Gastrocnemius medialis (tissue), 4 donors: ENCODE data around the gene ADARB2. TPM values are rescaled to one million over a fixed set of nuclear protein-coding genes. Genes with fewer than 3 reads are reported as not detected.

Source experiments
- ATAC-seq, 2 donors: fragments of 150-250 bp; one replicate each; pipeline ENCODE4 v1.9.1; 2016
- DNase-seq, 2 donors: peaks; one replicate each; pipeline ENCODE4 v3.0.0-alpha.2; 2019
- H3K27ac ChIP-seq, 4 donors: fragments of 200-600 bp; sonication (generic); 1 replicate in 1 of 4; 2 replicates in 3 of 4; pipeline ENCODE4 v1.5.1; 2016 to 2018; ENCODE audit warnings: mild to moderate bottlenecking in 2 of 4, moderate library complexity in 1 of 4
- H3K27me3 ChIP-seq, 3 donors: fragments of 200-600 bp; sonication (generic) in 2 of 3; 1 replicate in 1 of 3; 2 replicates in 2 of 3; pipeline versions ENCODE4 v1.5.1 to v1.6.0; 2016 to 2019; ENCODE audit warnings: mild to moderate bottlenecking in 1 of 3, moderate library complexity in 1 of 3
- H3K36me3 ChIP-seq, 2 donors: fragments of 200-600 bp; sonication (generic) in 1 of 2; one replicate each; pipeline ENCODE4 v1.5.1; 2017 to 2018
- H3K4me1 ChIP-seq, 2 donors: fragments of 200-600 bp; sonication (generic) in 1 of 2; one replicate each; pipeline ENCODE4 v1.5.1; 2016 to 2017; ENCODE audit warnings: mild to moderate bottlenecking in 2 of 2
- H3K4me3 ChIP-seq, 4 donors: fragments of 200-600 bp; sonication (generic) in 3 of 4; 1 replicate in 1 of 4; 2 replicates in 3 of 4; pipeline ENCODE4 v1.5.1; 2016 to 2019; ENCODE audit warnings: mild to moderate bottlenecking in 2 of 4
- H3K9me3 ChIP-seq, 3 donors: fragments of 200-600 bp; sonication (generic) in 2 of 3; 1 replicate in 1 of 3; 2 replicates in 2 of 3; pipeline ENCODE4 v1.5.1; 2016 to 2019
- CTCF ChIP-seq, 5 experiments: fragments of 450-650 bp in 3 of 5; fragments of 200-600 bp in 2 of 5; sonication (generic) in 2 of 5; IDR thresholded peaks in 4 of 5; conservative IDR thresholded peaks in 1 of 5; 1 replicate in 4 of 5; 2 replicates in 1 of 5; pipeline ENCODE4 v1.5.1; 2016 to 2019; ENCODE audit warnings: antibody characterized with exemption in 5 of 5, mild to moderate bottlenecking in 3 of 5, moderate library complexity in 3 of 5
- POLR2A ChIP-seq, 2 donors: fragments of 450-650 bp; IDR thresholded peaks; one replicate each; pipeline ENCODE4 v1.6.1; 2017; ENCODE audit warnings: antibody characterized with exemption in 2 of 2, mild to moderate bottlenecking in 2 of 2, moderate library complexity in 2 of 2
- in situ Hi-C, 4 donors: fragments of 200-750 bp; cut with MboI; loops; one replicate each; pipeline versions ENCODE4 v1.15.0 to v1.8.0; 2017; ENCODE audit warnings: low sequenced_read_pairs in 4 of 4
- intact Hi-C: fragments of 100-400 bp; cut with DNase I; formaldehyde crosslinking; loops from one replicate; pipeline ENCODE4 v1.15.1; 2023; ENCODE audit warnings: low total_unique reads
- total RNA-seq, 4 donors: library from RNA; depleted of rRNA; stranded (reverse); fragments of >200 nt; gene quantifications; one replicate each; pipeline versions ENCODE4 v1.1.0 to v1.2.3, GENCODE V29; 2016

ADARB2 gene
- total RNA-seq, 4 donors from 2014 or later: 0.07 to 0.87 (median 0.10) TPM

DNA sequence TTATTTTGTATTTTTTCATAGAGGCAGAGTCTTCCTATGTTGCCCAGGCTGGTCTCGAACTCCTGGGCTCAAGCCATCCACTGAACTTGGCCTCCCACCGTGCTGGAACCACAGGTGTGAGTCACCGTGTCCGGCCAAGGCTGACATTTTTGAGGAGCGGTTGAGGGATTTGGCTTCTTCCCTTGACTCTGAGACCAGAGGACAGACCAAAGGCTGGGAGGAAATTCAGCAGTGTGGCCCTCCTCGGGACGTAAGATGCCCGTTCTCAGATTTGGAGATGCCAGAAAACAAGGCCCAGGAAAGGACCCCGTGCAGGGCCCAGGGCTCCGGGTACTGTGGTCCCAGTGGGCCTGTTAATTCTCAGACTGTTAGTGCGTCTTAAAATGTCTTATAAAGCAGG is 535.0 kb downstream of the ADARB2 start:
- H3K4me3 ChIP-seq: no peak overlapping the region
- H3K4me1 ChIP-seq: no peaks in the 10 kb centered on the region
- TF ChIP-seq POLR2A (IDR thresholded peaks at IDR 0.05) (no peak), CTCF (IDR thresholded peaks at IDR 0.05 in 4 of 5, conservative IDR thresholded peaks at IDR 0.05 in 1 of 5) (no peak)
- intact Hi-C loops: no loop called here
- H3K27me3 ChIP-seq: no peaks in the 10 kb centered on the region
- in situ Hi-C loops: no loop called here
- H3K9me3 ChIP-seq: no peaks in the 10 kb centered on the region
- H3K27ac ChIP-seq: no peak overlapping the region
- H3K36me3 ChIP-seq: no peaks in the 10 kb centered on the region
- DNase-seq (no peak), ATAC-seq (no peak)

DNA sequence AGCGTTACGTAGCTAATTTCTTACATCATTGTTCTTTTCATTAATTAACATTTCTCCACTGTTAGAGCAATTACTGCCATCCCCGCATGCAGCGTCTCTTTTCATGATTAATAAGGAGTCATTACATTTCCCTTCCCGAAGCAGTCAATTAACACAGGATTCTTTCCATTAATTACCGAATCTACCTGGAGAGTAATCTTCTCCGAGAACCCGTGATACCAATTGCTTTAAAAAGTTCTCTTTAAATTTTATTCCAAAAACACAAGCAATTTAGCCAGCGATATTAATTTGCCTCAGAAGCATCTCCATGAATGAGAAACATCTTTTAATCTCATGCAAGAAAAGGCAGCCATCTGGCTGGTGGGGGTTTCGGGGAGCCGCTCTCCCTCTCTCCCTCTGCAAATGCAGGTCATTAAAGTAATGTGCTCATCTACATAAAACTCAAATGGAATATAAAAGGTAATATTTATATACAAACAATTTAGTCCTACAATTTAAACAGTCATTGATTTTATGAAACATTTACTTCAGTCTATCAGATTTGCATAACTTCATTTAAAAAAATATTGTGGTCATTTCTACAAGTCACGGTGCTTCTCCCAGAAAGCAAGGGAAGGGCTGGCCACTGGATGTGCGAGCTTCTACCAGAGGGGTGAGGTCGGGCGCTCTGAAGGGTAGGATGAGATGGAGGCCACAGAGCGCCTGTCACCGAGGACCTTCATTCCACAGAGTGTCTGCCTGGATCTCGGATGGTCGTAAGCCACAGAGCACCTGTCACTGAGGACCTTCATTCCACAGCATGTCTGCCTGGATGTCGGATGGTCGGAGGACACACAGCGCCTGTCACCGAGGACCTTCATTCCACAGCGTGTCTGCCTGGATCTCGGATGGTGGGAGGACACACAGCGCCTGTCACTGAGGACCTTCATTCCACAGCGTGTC is 536.2 kb downstream of the ADARB2 start:
- Histone ChIP-seq H3K36me3 (no peaks in the 10 kb centered on the region), H3K27me3 (no peaks in the 10 kb centered on the region), H3K4me3 (no peak overlapping the region), H3K9me3 (no peaks in the 10 kb centered on the region), H3K4me1 (no peaks in the 10 kb centered on the region), H3K27ac (no peak overlapping the region)
- in situ Hi-C loops: no loop called here
- TF ChIP-seq POLR2A (IDR thresholded peaks at IDR 0.05) (no peak), CTCF (IDR thresholded peaks at IDR 0.05 in 4 of 5, conservative IDR thresholded peaks at IDR 0.05 in 1 of 5) (no peak)
- ATAC-seq (no peak), DNase-seq (no peak)
- intact Hi-C loops: no loop called here

DNA sequence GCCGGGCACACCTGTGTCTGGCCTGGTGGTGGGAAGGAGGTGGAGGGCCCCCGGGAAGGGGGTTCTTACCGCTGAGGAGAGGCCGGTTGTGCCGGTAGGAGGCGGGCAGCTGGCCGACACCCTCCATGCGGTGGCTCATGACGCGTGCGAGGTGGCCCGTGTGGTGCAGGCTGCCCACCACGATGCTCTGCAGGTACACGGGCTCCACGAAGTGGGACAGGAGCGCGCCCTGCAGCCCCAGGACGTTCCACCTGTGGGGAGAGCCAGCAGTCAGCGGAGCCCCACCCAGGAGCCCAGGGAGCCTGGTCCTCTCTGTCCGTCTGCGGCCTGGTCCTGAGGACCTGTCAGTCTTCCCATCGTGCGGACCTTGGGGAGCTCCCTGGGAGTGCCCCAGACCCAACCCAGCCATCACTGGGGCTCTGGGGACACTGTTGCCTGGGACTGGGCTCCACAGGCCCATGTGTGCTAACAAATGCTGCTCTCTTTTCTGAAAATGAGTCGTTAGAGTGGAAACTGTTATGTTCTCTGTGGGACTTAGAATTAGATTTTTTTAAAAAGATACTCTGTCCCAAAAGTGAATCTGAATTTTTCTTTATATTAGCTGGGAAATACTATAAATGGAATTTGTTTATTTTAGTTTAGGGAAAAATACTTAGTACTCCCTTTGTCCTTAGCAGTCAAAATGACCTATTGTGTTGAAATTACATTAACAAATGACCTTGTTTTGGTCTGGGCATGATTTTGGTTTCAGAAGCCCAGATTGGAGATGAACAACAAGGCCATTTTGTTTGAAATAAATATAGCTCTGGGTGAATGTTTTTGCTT is 537.2 kb downstream of the ADARB2 start:
- TF ChIP-seq CTCF (IDR thresholded peaks at IDR 0.05 in 4 of 5, conservative IDR thresholded peaks at IDR 0.05 in 1 of 5): no peak
- in situ Hi-C loops: no loop called here
- no peaks in the 10 kb centered on the region for H3K36me3 ChIP-seq
- H3K27me3 ChIP-seq: no peaks in the 10 kb centered on the region
- no peaks in the 10 kb centered on the region for H3K4me1 ChIP-seq
- no peak overlapping the region for H3K4me3 ChIP-seq
- no peaks in the 10 kb centered on the region for H3K9me3 ChIP-seq
- no peak for DNase-seq
- no peak for ATAC-seq
- no peak overlapping the region for H3K27ac ChIP-seq
- intact Hi-C loops: no loop called here

GRCh38 chr10:1199345-1199673 is 538.0 kb downstream of the ADARB2 start:
- no peaks in the 10 kb centered on the region for H3K36me3 ChIP-seq
- ATAC-seq (no peak), DNase-seq (no peak)
- H3K4me3 ChIP-seq: no peak overlapping the region
- no peaks in the 10 kb centered on the region for H3K4me1 ChIP-seq
- no peaks in the 10 kb centered on the region for H3K9me3 ChIP-seq
- no peak overlapping the region for H3K27ac ChIP-seq
- no peak for TF ChIP-seq CTCF (IDR thresholded peaks at IDR 0.05 in 4 of 5, conservative IDR thresholded peaks at IDR 0.05 in 1 of 5)
- TF ChIP-seq POLR2A (IDR thresholded peaks at IDR 0.05): no peak
- no peaks in the 10 kb centered on the region for H3K27me3 ChIP-seq
- in situ Hi-C loops: no loop called here
- intact Hi-C loops: no loop called here
